ENCODE data around the gene CCDC148. TPM values are rescaled to one million over a fixed set of nuclear protein-coding genes. Genes with fewer than 3 reads are reported as not detected.

CCDC148 gene
- total RNA-seq, 1 experiment from 2014 or later, result 0.11 TPM

GRCh38 chr2:158504088-158504487 is 47.5 kb upstream of the CCDC148 start:
- Histone ChIP-seq H3K36me3 (ENCODE audit: low read depth, low read length) (no peaks in the 10 kb centered on the region), H3K27ac (ENCODE audit: low read length) (no peak overlapping the region), H3K9me3 (ENCODE audit: low read length) (no peaks in the 10 kb centered on the region), H3K9ac (ENCODE audit: low read length) (no peak overlapping the region), H3K4me2 (ENCODE audit: low read length) (no peak overlapping the region), H3K9me2 (replicated peaks; ENCODE audit: low read length) (no peaks in the 10 kb centered on the region), H3K27me3 (ENCODE audit: low read length) (no peaks in the 10 kb centered on the region), H3F3A (ENCODE audit: low read length, unreplicated experiment) (no peaks in the 10 kb centered on the region), H3K4me1 (ENCODE audit: insufficient read depth, low read length) (peaks cover 4% of the 10 kb centered on the region; the same call in 1 of the 2 replicates), H3K4me3 (ENCODE audit: low read length) (no peak overlapping the region), H3K79me2 (ENCODE audit: low read length) (peaks cover 21% of the 10 kb centered on the region), H2AFZ (ENCODE audit: low read length) (no peak overlapping the region), H4K20me1 (ENCODE audit: low read length) (no peaks in the 10 kb centered on the region)
- ATAC-seq (no peak), DNase-seq (no peak)
- intact Hi-C loops (cut with micrococcal nuclease), result no loop called here
- no peak for TF ChIP-seq EZH2 (IDR thresholded peaks at IDR 0.05; ENCODE audit: low read length, unreplicated experiment)
- no peak for TF ChIP-seq CTCF (conservative IDR thresholded peaks at IDR 0.05; ENCODE audit: low read depth, low read length)
- no peak for TF ChIP-seq EZH2phosphoT487 (IDR thresholded peaks at IDR 0.05; ENCODE audit: borderline replicate concordance, low read length)
- no TSS peak for BruUV-seq (replicated peaks)
- POLR2A ChIA-PET (ENCODE audit: unreplicated experiment), result no interaction called here
- CTCF ChIA-PET, result no interaction called here

GRCh38 chr2:158502974-158503373 is 46.4 kb upstream of the CCDC148 start:
- no peak overlapping the region for H3K4me2 ChIP-seq (ENCODE audit: low read length)
- no peak for TF ChIP-seq CTCF (conservative IDR thresholded peaks at IDR 0.05; ENCODE audit: low read depth, low read length)
- no peak for TF ChIP-seq EZH2 (IDR thresholded peaks at IDR 0.05; ENCODE audit: low read length, unreplicated experiment)
- TF ChIP-seq EZH2phosphoT487 (IDR thresholded peaks at IDR 0.05; ENCODE audit: borderline replicate concordance, low read length), result no peak
- no peak overlapping the region for H2AFZ ChIP-seq (ENCODE audit: low read length)
- no peak overlapping the region for H3K27ac ChIP-seq (ENCODE audit: low read length)
- H3F3A ChIP-seq (ENCODE audit: low read length, unreplicated experiment), result no peaks in the 10 kb centered on the region
- CTCF ChIA-PET, result no interaction called here
- POLR2A ChIA-PET (ENCODE audit: unreplicated experiment), result no interaction called here
- H4K20me1 ChIP-seq (ENCODE audit: low read length), result no peaks in the 10 kb centered on the region
- H3K4me3 ChIP-seq (ENCODE audit: low read length), result no peak overlapping the region
- H3K9me2 ChIP-seq (replicated peaks; ENCODE audit: low read length), result no peaks in the 10 kb centered on the region
- H3K79me2 ChIP-seq (ENCODE audit: low read length), result peaks cover 30% of the 10 kb centered on the region
- no peak overlapping the region for H3K9ac ChIP-seq (ENCODE audit: low read length)
- intact Hi-C loops (cut with micrococcal nuclease), result no loop called here
- peaks cover 4% of the 10 kb centered on the region for H3K4me1 ChIP-seq (ENCODE audit: insufficient read depth, low read length)
- DNase-seq (peak; percentile 42), ATAC-seq (no peak)
- no peaks in the 10 kb centered on the region for H3K36me3 ChIP-seq (ENCODE audit: low read depth, low read length)
- BruUV-seq (replicated peaks), result no TSS peak
- no peaks in the 10 kb centered on the region for H3K9me3 ChIP-seq (ENCODE audit: low read length)
- no peaks in the 10 kb centered on the region for H3K27me3 ChIP-seq (ENCODE audit: low read length)

GRCh38 chr2:158501301-158501700 is 44.7 kb upstream of the CCDC148 start:
- POLR2A ChIA-PET (ENCODE audit: unreplicated experiment), result no interaction called here
- DNase-seq (no peak), ATAC-seq (no peak)

More at GRCh38 chr2:158501301-158501700, 44.7 kb upstream of the CCDC148 start:
- BruUV-seq (replicated peaks), result no TSS peak
- TF ChIP-seq CTCF (conservative IDR thresholded peaks at IDR 0.05; ENCODE audit: low read depth, low read length) (no peak), EZH2phosphoT487 (IDR thresholded peaks at IDR 0.05; ENCODE audit: borderline replicate concordance, low read length) (no peak), EZH2 (IDR thresholded peaks at IDR 0.05; ENCODE audit: low read length, unreplicated experiment) (no peak)
- Histone ChIP-seq H3K36me3 (ENCODE audit: low read depth, low read length) (no peaks in the 10 kb centered on the region), H3K9me2 (replicated peaks; ENCODE audit: low read length) (no peaks in the 10 kb centered on the region), H3K9me3 (ENCODE audit: low read length) (no peaks in the 10 kb centered on the region), H4K20me1 (ENCODE audit: low read length) (0 out of 2 replicates have a peak, but pooled peaks cover 6% of the 10 kb centered on the region), H3K9ac (ENCODE audit: low read length) (no peak overlapping the region), H3K4me3 (ENCODE audit: low read length) (no peak overlapping the region), H3K27ac (ENCODE audit: low read length) (no peak overlapping the region), H2AFZ (ENCODE audit: low read length) (no peak overlapping the region), H3K27me3 (ENCODE audit: low read length) (no peaks in the 10 kb centered on the region), H3K79me2 (ENCODE audit: low read length) (peaks cover 35% of the 10 kb centered on the region), H3F3A (ENCODE audit: low read length, unreplicated experiment) (no peaks in the 10 kb centered on the region), H3K4me1 (ENCODE audit: insufficient read depth, low read length) (peaks cover 20% of the 10 kb centered on the region), H3K4me2 (ENCODE audit: low read length) (no peak overlapping the region)
- intact Hi-C loops (cut with micrococcal nuclease), result no loop called here
- CTCF ChIA-PET, result no interaction called here

All from PC-3 (cell line).